Mesothelial cell of epicardium (in vitro differentiated cells): ENCODE measurements around the gene ARRB1. TPM values are rescaled to one million over a fixed set of nuclear protein-coding genes. Genes with fewer than 3 reads are reported as not detected.

ENCODE experiments used
- DNase-seq, 2 experiments: peaks; one replicate each; pipeline ENCODE4 v3.0.0; 2021; ENCODE audit warnings: low spot score in 2 of 2; ENCODE audit not compliant: unreplicated experiment in 2 of 2
- H3K27ac Mint-ChIP-seq: 2 replicates; pipeline ENCODE4 v1.8.0; 2021; ENCODE audit warnings: mixed read lengths
- H3K27me3 Mint-ChIP-seq: 2 replicates; pipeline ENCODE4 v1.8.0; 2021; ENCODE audit warnings: low read depth, mixed read lengths
- H3K36me3 Mint-ChIP-seq: 2 replicates; pipeline ENCODE4 v1.8.0; 2021; ENCODE audit warnings: mixed read lengths
- H3K4me1 Mint-ChIP-seq: 2 replicates; pipeline ENCODE4 v1.8.0; 2021; ENCODE audit warnings: mixed read lengths
- H3K4me3 Mint-ChIP-seq: 2 replicates; pipeline ENCODE4 v1.8.0; 2021; ENCODE audit warnings: mild to moderate bottlenecking, moderate library complexity, mixed read lengths
- H3K9me3 Mint-ChIP-seq: 2 replicates; pipeline ENCODE4 v1.8.0; 2021; ENCODE audit warnings: mixed read lengths
- total RNA-seq: library from RNA; stranded (reverse); gene quantifications from 3 replicates; pipeline ENCODE4 v1.2.1, GENCODE V29; 2021
- TF ChIP-seq, protein P1 (sequence below): fragments of 200-600 bp; sonication (generic); IDR thresholded peaks from one replicate; pipeline ENCODE4 v1.5.0; 2021; ENCODE audit warnings: antibody characterized with exemption; ENCODE audit not compliant: unreplicated experiment

ARRB1 gene
- total RNA-seq, 1 donor from 2014 or later: 17.5 TPM

DNA sequence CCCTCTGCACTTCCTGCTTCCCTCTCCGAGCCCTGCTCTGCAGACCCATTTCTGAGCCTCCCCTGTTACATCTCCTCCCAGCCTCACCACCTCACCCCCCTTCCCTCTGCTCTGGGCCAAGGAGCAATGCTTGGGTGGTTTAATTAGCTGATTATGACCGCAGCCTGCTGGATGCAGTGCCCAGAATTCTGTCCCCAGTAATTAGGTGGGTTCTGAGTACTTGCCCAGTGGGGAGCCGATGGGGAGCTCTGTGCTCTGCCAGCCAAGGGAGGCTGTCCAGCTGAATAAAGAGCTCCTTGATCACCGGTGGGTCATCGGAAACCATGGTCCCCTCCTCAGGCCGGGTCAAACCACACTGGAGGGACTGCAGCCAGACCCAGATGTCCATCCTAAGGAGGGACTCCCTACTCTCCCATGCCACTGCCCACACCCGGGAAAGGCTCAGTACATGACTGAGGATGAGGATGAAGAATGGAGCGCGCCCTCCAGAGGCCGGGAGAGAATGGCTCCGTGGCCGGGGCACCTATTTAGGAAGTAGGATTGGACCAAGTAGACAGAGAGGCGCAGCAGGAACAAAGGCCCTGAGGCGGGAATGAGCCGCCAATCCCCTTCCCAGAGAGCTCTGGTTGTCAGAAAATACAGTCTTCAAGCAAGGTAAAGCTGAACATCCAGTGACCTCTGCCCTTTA, 9.1 kb downstream of the ARRB1 start:
- no peaks in the 10 kb centered on the region for H3K36me3 Mint-ChIP-seq
- no peaks in the 10 kb centered on the region for H3K9me3 Mint-ChIP-seq
- no peak overlapping the region for H3K4me3 Mint-ChIP-seq
- H3K27ac Mint-ChIP-seq: peak overlapping the region; percentile 21
- TF ChIP-seq, protein P1, sequence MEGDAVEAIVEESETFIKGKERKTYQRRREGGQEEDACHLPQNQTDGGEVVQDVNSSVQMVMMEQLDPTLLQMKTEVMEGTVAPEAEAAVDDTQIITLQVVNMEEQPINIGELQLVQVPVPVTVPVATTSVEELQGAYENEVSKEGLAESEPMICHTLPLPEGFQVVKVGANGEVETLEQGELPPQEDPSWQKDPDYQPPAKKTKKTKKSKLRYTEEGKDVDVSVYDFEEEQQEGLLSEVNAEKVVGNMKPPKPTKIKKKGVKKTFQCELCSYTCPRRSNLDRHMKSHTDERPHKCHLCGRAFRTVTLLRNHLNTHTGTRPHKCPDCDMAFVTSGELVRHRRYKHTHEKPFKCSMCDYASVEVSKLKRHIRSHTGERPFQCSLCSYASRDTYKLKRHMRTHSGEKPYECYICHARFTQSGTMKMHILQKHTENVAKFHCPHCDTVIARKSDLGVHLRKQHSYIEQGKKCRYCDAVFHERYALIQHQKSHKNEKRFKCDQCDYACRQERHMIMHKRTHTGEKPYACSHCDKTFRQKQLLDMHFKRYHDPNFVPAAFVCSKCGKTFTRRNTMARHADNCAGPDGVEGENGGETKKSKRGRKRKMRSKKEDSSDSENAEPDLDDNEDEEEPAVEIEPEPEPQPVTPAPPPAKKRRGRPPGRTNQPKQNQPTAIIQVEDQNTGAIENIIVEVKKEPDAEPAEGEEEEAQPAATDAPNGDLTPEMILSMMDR: no peak
- H3K4me1 Mint-ChIP-seq: peaks cover 64% of the 10 kb centered on the region
- DNase-seq: no peak
- H3K27me3 Mint-ChIP-seq: no peaks in the 10 kb centered on the region

DNA sequence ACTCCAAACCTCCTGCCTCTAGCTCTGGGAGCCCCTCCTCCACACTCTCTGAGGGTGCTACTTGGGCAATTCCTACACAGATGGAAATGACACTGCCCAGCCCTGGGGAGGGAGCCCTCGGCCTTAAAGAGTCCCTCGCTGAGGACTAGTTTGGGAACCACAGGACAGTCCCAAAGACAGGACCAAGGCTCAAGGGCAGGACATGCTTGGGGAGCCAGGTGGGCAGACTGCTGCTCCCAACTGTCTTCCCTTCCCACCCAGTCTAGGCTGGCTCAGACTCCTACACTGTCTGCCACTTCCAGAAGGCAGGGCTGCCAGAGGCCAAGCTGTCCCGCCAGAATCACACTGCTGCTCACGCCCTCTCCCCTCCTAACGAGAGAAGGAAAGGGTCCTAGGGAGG, 9.8 kb downstream of the ARRB1 start:
- H3K27ac Mint-ChIP-seq: peak overlapping the region; percentile 50
- TF ChIP-seq, protein P1: no peak
- no peak for DNase-seq
- H3K4me1 Mint-ChIP-seq: peaks cover 69% of the 10 kb centered on the region
- no peaks in the 10 kb centered on the region for H3K36me3 Mint-ChIP-seq
- H3K27me3 Mint-ChIP-seq: no peaks in the 10 kb centered on the region
- H3K9me3 Mint-ChIP-seq: no peaks in the 10 kb centered on the region
- H3K4me3 Mint-ChIP-seq: no peak overlapping the region

DNA sequence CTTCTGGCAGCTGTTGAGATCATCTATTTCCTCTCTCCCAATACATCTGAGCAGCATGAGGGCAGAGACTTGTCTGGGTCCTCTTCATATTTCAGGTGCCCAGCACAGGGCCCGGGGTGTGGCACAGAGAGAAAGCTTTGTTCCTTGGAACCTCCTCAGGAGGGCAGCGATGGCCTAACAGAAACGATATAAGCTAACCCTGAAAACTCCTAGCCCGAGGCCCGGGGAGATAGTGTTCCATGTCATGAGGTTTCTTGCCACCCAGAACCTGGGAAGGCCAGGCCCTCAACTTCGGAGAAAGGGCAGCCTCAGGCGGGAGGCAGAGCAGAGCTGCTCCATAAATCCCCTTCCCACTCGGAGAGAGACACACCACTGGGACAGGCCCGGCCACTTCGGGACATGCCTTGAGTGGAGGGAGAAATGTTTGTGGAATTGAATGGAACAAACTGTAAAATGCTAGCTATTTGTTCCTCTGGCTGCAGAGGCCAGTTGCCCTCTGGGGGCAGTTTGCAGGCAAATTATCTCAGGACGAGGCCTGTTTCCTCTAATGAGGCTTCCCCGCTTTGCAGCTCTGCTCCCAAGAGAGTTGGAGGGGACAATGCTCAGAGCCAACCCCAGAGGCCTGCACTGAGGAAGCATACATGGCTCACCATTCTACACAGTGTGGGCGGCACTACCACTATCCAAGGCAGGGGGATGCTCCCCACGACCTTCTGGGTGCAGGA, 11.6 kb downstream of the ARRB1 start:
- Mint-ChIP-seq H3K4me3 (peak overlapping the region; percentile 18), H3K36me3 (no peaks in the 10 kb centered on the region), H3K27me3 (no peaks in the 10 kb centered on the region), H3K27ac (peak overlapping the region; percentile 96), H3K4me1 (peaks cover 71% of the 10 kb centered on the region), H3K9me3 (no peaks in the 10 kb centered on the region)
- TF ChIP-seq, protein P1: no peak
- no peak for DNase-seq

DNA sequence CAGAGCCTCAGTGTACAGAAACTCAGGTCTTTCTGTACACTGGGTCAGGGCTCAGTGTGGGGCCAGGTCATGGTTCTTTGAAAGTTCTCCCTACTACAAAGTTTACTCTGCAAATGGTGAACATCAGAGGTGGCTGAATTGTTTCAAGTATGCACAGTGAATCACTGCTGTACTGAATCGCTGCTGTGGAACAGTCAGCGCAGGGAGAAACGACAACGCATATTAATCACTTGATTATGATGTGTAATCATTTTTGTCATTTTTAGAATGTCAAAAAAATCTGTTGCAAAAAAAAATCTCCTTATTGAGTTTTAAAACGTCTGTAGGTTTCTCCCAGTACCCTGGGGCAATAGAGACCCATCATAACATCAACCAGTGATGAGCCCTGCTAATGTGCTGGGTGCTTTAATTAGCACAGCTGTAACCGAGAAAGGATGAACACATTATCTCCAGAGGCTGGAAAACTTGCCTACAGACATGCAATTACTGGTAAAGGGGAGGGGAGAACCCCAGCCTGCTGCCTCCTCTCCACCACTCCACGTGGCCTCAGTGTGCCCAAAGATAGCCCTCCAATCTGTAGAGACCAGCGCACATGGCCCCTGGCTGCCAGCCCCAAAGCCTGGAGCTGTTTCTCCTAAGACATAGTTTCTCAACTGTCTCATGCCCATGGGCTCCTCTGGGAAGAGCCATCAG, 12.8 kb downstream of the ARRB1 start:
- Mint-ChIP-seq H3K27me3 (no peaks in the 10 kb centered on the region), H3K4me3 (no peak overlapping the region), H3K9me3 (no peaks in the 10 kb centered on the region), H3K4me1 (peaks cover 78% of the 10 kb centered on the region), H3K36me3 (no peaks in the 10 kb centered on the region), H3K27ac (peak overlapping the region; percentile 96)
- TF ChIP-seq, protein P1: no peak
- DNase-seq: no peak

DNA sequence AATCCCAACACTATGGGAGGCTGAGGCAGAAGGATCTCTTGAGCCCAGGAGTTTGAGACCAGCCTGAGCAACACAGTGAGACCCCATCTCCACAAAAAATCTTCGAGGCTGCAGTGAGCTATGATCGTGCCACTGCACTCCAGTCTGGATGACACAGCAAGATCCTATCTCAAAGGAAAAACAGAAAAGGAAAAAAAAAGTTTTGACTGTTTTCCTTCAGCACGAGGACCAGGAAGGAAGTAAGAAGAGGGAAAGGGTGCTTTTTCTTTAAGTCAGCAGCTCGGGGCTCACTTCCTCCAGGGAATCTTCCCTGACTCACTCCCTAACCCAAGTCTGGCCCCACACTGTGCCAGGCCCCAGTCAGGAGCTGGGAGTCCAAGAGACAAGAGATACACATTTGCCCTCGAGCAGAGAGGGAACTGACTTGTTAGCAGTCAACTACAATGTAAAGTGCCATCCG, 14.2 kb downstream of the ARRB1 start:
- H3K27ac Mint-ChIP-seq: peak overlapping the region; percentile 67
- H3K4me3 Mint-ChIP-seq: no peak overlapping the region
- H3K9me3 Mint-ChIP-seq: no peaks in the 10 kb centered on the region
- TF ChIP-seq, protein P1: no peak
- no peaks in the 10 kb centered on the region for H3K36me3 Mint-ChIP-seq
- H3K27me3 Mint-ChIP-seq: no peaks in the 10 kb centered on the region
- no peak for DNase-seq
- peaks cover 66% of the 10 kb centered on the region for H3K4me1 Mint-ChIP-seq
